Caco-2 (cell line): ENCODE results near the gene MSH3. TPM values are rescaled to one million over a fixed set of nuclear protein-coding genes. Genes with fewer than 3 reads are reported as not detected.
A peak's percentile ranks its signal among the peaks of the same experiment; 100 is the strongest.

Experiments used
- BruUV-seq: library from RNA; stranded (reverse); fragments of 400-500 nt; replicated peaks from 2 replicates; lab custom pipeline; 2021; lab: Mats Ljungman, UMichigan
- CTCF ChIA-PET: fragments of 300-600 bp; sonication (Branson Sonifier 250); formaldehyde crosslinking; loops from one replicate; lab custom pipeline; 2022; ENCODE audit warnings: antibody characterized with exemption; lab: Charles Lee
- POLR2A ChIA-PET: fragments of 300-600 bp; sonication (Branson Sonifier 250); formaldehyde crosslinking; loops from one replicate; lab custom pipeline; 2022; ENCODE audit warnings: antibody characterized with exemption; lab: Charles Lee
- DNase-seq, 2 experiments: peaks; one replicate each; pipeline versions ENCODE4 v3.0.0 to v3.0.0-alpha.2; 2020 to 2022
- H3K27me3 ChIP-seq: replicated peaks from 2 replicates; pipeline ENCODE4 v1.6.0; 2011; ENCODE audit warnings: low read length; ENCODE audit not compliant: control insufficient read depth, insufficient read depth
- H3K36me3 ChIP-seq: 2 replicates; pipeline ENCODE4 v1.5.1; 2011; ENCODE audit warnings: low read length; ENCODE audit not compliant: control insufficient read depth, insufficient read depth
- H3K4me1 ChIP-seq: fragments of 250-450 bp; sonication (Bioruptor Pico); 2 replicates; pipeline ENCODE4 v1.5.1; 2020; ENCODE audit warnings: mild to moderate bottlenecking
- H3K4me3 ChIP-seq: 2 replicates; pipeline ENCODE4 v1.5.1; 2011; ENCODE audit warnings: low read depth, mild to moderate bottlenecking, control low read depth, low read length
- H3K9me3 ChIP-seq: fragments of 250-450 bp; sonication (Bioruptor Pico); 2 replicates; pipeline ENCODE4 v1.5.1; 2020; ENCODE audit warnings: mild to moderate bottlenecking, moderate library complexity
- H3K27ac Mint-ChIP-seq: one replicate; pipeline ENCODE4 v1.8.0; 2022; ENCODE audit warnings: mixed read lengths; ENCODE audit not compliant: unreplicated experiment
- H3K27me3 Mint-ChIP-seq: one replicate; pipeline ENCODE4 v1.8.0; 2022; ENCODE audit warnings: mixed read lengths; ENCODE audit not compliant: insufficient read depth, unreplicated experiment
- H3K36me3 Mint-ChIP-seq: one replicate; pipeline ENCODE4 v1.8.0; 2022; ENCODE audit warnings: mild to moderate bottlenecking, mixed read lengths; ENCODE audit not compliant: insufficient read depth, unreplicated experiment
- H3K4me1 Mint-ChIP-seq: one replicate; pipeline ENCODE4 v1.8.0; 2022; ENCODE audit warnings: low read depth, mixed read lengths; ENCODE audit not compliant: unreplicated experiment
- H3K4me3 Mint-ChIP-seq: one replicate; pipeline ENCODE4 v1.8.0; 2022; ENCODE audit warnings: mild to moderate bottlenecking, moderate library complexity, mixed read lengths; ENCODE audit not compliant: unreplicated experiment
- H3K9me3 Mint-ChIP-seq: one replicate; pipeline ENCODE4 v1.8.0; 2022; ENCODE audit warnings: mixed read lengths; ENCODE audit not compliant: unreplicated experiment
- CTCF ChIP-seq, 2 experiments: fragments of 200-600 bp in 1 of 2; IDR thresholded peaks; 1 replicate in 1 of 2; 2 replicates in 1 of 2; pipeline versions ENCODE4 v1.5.1 to v1.8.0; 2011 to 2022; ENCODE audit warnings: antibody characterized with exemption in 1 of 2, control low read depth in 1 of 2, inconsistent platforms in 1 of 2, low read depth in 1 of 2, low read length in 1 of 2, mild to moderate bottlenecking in 1 of 2, moderate library complexity in 1 of 2; ENCODE audit not compliant: insufficient read depth in 1 of 2, severe bottlenecking in 1 of 2, unreplicated experiment in 1 of 2
- intact Hi-C: fragments of 100-400 bp; cut with micrococcal nuclease; formaldehyde crosslinking; loops from one replicate; pipeline ENCODE4 v1.10.0; 2022; ENCODE audit not compliant: unreplicated experiment
- total RNA-seq: library from RNA; stranded (reverse); gene quantifications from 2 replicates; pipeline ENCODE4 v1.2.3, GENCODE V29; 2022

MSH3 gene
- total RNA-seq, 1 experiment from 2014 or later, result 17.1 TPM

- H3K27me3 Mint-ChIP-seq, result no peaks in the 10 kb centered on the region
- intact Hi-C loops, result loop anchor here (2.0 kb wide), 1 partner anchor 22 kb away; no protein-coding TSS in a partner anchor
- Histone ChIP-seq H3K27me3 (no peaks in the 10 kb centered on the region), H3K4me3 (no peak overlapping the region), H3K9me3 (0 out of 2 replicates have a peak, but pooled peaks cover 3% of the 10 kb centered on the region), H3K4me1 (peaks cover 29% of the 10 kb centered on the region), H3K36me3 (peaks cover 1% of the 10 kb centered on the region; the same call in 1 of the 2 replicates)
- H3K9me3 Mint-ChIP-seq, result peaks cover 20% of the 10 kb centered on the region
- H3K27ac Mint-ChIP-seq, result peak overlapping the region; percentile 89
- ChIA-PET POLR2A (no interaction called here), CTCF (no interaction called here)
- peak overlapping the region; percentile 3 for H3K4me3 Mint-ChIP-seq
- H3K4me1 Mint-ChIP-seq, result peaks cover 33% of the 10 kb centered on the region
- TF ChIP-seq CTCF (IDR thresholded peaks at IDR 0.05; ENCODE audit: insufficient read depth in 1 of 2, low read depth in 1 of 2, low read length in 1 of 2, severe bottlenecking in 1 of 2, unreplicated experiment in 1 of 2), result no peak
- BruUV-seq, result no TSS peak
- H3K36me3 Mint-ChIP-seq, result peaks cover 5% of the 10 kb centered on the region
- DNase-seq, result no peak
Measured at GRCh38 chr5:80884929-80885328, 230.5 kb downstream of the MSH3 start.

- no TSS peak for BruUV-seq
- no peaks in the 10 kb centered on the region for H3K36me3 ChIP-seq
- 0 out of 2 replicates have a peak, but pooled peaks cover 3% of the 10 kb centered on the region for H3K9me3 ChIP-seq
- H3K9me3 Mint-ChIP-seq, result peaks cover 24% of the 10 kb centered on the region
- no peak overlapping the region for H3K4me3 ChIP-seq
- H3K4me1 ChIP-seq, result peaks cover 29% of the 10 kb centered on the region
- CTCF ChIA-PET, result no interaction called here
- H3K36me3 Mint-ChIP-seq, result peaks cover 5% of the 10 kb centered on the region
- H3K27me3 ChIP-seq, result no peaks in the 10 kb centered on the region
- H3K4me1 Mint-ChIP-seq, result peaks cover 31% of the 10 kb centered on the region
- H3K27me3 Mint-ChIP-seq, result no peaks in the 10 kb centered on the region
- peak overlapping the region; percentile 89 for H3K27ac Mint-ChIP-seq
- no peak for TF ChIP-seq CTCF (IDR thresholded peaks at IDR 0.05; ENCODE audit: insufficient read depth in 1 of 2, low read depth in 1 of 2, low read length in 1 of 2, severe bottlenecking in 1 of 2, unreplicated experiment in 1 of 2)
- intact Hi-C loops, result loop anchor here (2.0 kb wide), 1 partner anchor 23 kb away; no protein-coding TSS in a partner anchor
- POLR2A ChIA-PET, result no interaction called here
- H3K4me3 Mint-ChIP-seq, result no peak overlapping the region
- DNase-seq, result peak; percentile 48 to 54
Measured at GRCh38 chr5:80885396-80886000, 231.0 kb downstream of the MSH3 start.

- Mint-ChIP-seq H3K27ac (no peak overlapping the region), H3K9me3 (peaks cover 10% of the 10 kb centered on the region), H3K4me1 (no peaks in the 10 kb centered on the region), H3K36me3 (no peaks in the 10 kb centered on the region), H3K4me3 (no peak overlapping the region), H3K27me3 (no peaks in the 10 kb centered on the region)
- ChIA-PET CTCF (no interaction called here), POLR2A (no interaction called here)
- no peak for DNase-seq
- H3K4me1 ChIP-seq, result no peaks in the 10 kb centered on the region
- BruUV-seq, result no TSS peak
- no peaks in the 10 kb centered on the region for H3K36me3 ChIP-seq
- no peaks in the 10 kb centered on the region for H3K27me3 ChIP-seq
- peaks cover 6% of the 10 kb centered on the region; the same call in 1 of the 2 replicates for H3K9me3 ChIP-seq
- no peak for TF ChIP-seq CTCF (IDR thresholded peaks at IDR 0.05; ENCODE audit: insufficient read depth in 1 of 2, low read depth in 1 of 2, low read length in 1 of 2, severe bottlenecking in 1 of 2, unreplicated experiment in 1 of 2)
- H3K4me3 ChIP-seq, result no peak overlapping the region
- intact Hi-C loops, result no loop called here
Measured at GRCh38 chr5:80894083-80894482, 239.6 kb downstream of the MSH3 start.
